ENCODE data around the gene UBN1.

- TF ChIP-seq CTCF (IDR thresholded peaks at IDR 0.05) (no peak), POLR2AphosphoS5 (IDR thresholded peaks at IDR 0.05) (no peak)
Measured at GRCh38 chr16:4799171-4799855, 48.0 kb upstream of the UBN1 start.

Data from esophagus muscularis mucosa (tissue), 3 donors.